Gastrocnemius medialis (tissue), 4 donors: ENCODE data around the gene ADAMTSL1. TPM values are rescaled to one million over a fixed set of nuclear protein-coding genes. Genes with fewer than 3 reads are reported as not detected.

Experiments
- ATAC-seq, 2 donors: fragments of 150-250 bp; one replicate each; pipeline ENCODE4 v1.9.1; 2016
- DNase-seq, 2 donors: peaks; one replicate each; pipeline ENCODE4 v3.0.0-alpha.2; 2019
- H3K27ac ChIP-seq, 4 donors: fragments of 200-600 bp; sonication (generic); 1 replicate in 1 of 4; 2 replicates in 3 of 4; pipeline ENCODE4 v1.5.1; 2016 to 2018; ENCODE audit warnings: mild to moderate bottlenecking in 2 of 4, moderate library complexity in 1 of 4
- H3K27me3 ChIP-seq, 3 donors: fragments of 200-600 bp; sonication (generic) in 2 of 3; 1 replicate in 1 of 3; 2 replicates in 2 of 3; pipeline versions ENCODE4 v1.5.1 to v1.6.0; 2016 to 2019; ENCODE audit warnings: mild to moderate bottlenecking in 1 of 3, moderate library complexity in 1 of 3
- H3K36me3 ChIP-seq, 2 donors: fragments of 200-600 bp; sonication (generic) in 1 of 2; one replicate each; pipeline ENCODE4 v1.5.1; 2017 to 2018
- H3K4me1 ChIP-seq, 2 donors: fragments of 200-600 bp; sonication (generic) in 1 of 2; one replicate each; pipeline ENCODE4 v1.5.1; 2016 to 2017; ENCODE audit warnings: mild to moderate bottlenecking in 2 of 2
- H3K4me3 ChIP-seq, 4 donors: fragments of 200-600 bp; sonication (generic) in 3 of 4; 1 replicate in 1 of 4; 2 replicates in 3 of 4; pipeline ENCODE4 v1.5.1; 2016 to 2019; ENCODE audit warnings: mild to moderate bottlenecking in 2 of 4
- H3K9me3 ChIP-seq, 3 donors: fragments of 200-600 bp; sonication (generic) in 2 of 3; 1 replicate in 1 of 3; 2 replicates in 2 of 3; pipeline ENCODE4 v1.5.1; 2016 to 2019
- CTCF ChIP-seq, 5 experiments: fragments of 450-650 bp in 3 of 5; fragments of 200-600 bp in 2 of 5; sonication (generic) in 2 of 5; IDR thresholded peaks in 4 of 5; conservative IDR thresholded peaks in 1 of 5; 1 replicate in 4 of 5; 2 replicates in 1 of 5; pipeline ENCODE4 v1.5.1; 2016 to 2019; ENCODE audit warnings: antibody characterized with exemption in 5 of 5, mild to moderate bottlenecking in 3 of 5, moderate library complexity in 3 of 5
- POLR2A ChIP-seq, 2 donors: fragments of 450-650 bp; IDR thresholded peaks; one replicate each; pipeline ENCODE4 v1.6.1; 2017; ENCODE audit warnings: antibody characterized with exemption in 2 of 2, mild to moderate bottlenecking in 2 of 2, moderate library complexity in 2 of 2
- in situ Hi-C, 4 donors: fragments of 200-750 bp; cut with MboI; loops; one replicate each; pipeline versions ENCODE4 v1.15.0 to v1.8.0; 2017; ENCODE audit warnings: low sequenced_read_pairs in 4 of 4
- intact Hi-C: fragments of 100-400 bp; cut with DNase I; formaldehyde crosslinking; loops from one replicate; pipeline ENCODE4 v1.15.1; 2023; ENCODE audit warnings: low total_unique reads
- total RNA-seq, 4 donors: library from RNA; depleted of rRNA; stranded (reverse); fragments of >200 nt; gene quantifications; one replicate each; pipeline versions ENCODE4 v1.1.0 to v1.2.3, GENCODE V29; 2016

ADAMTSL1 gene
- total RNA-seq, 4 donors from 2014 or later = 0.05 to 0.58 (median 0.28) TPM

- DNase-seq = no peak
- Histone ChIP-seq H3K9me3 (no peaks in the 10 kb centered on the region), H3K36me3 (no peaks in the 10 kb centered on the region), H3K27ac (no peak overlapping the region), H3K27me3 (no peaks in the 10 kb centered on the region), H3K4me3 (no peak overlapping the region), H3K4me1 (no peaks in the 10 kb centered on the region)
- intact Hi-C loops = no loop called here
- in situ Hi-C loops = no loop called here
- no peak for TF ChIP-seq POLR2A (IDR thresholded peaks at IDR 0.05)
- TF ChIP-seq CTCF (IDR thresholded peaks at IDR 0.05 in 4 of 5, conservative IDR thresholded peaks at IDR 0.05 in 1 of 5) = no peak
- ATAC-seq = peak in 1 of 2 donors; percentile 19
Observed at GRCh38 chr9:18795947-18796671, 322.2 kb downstream of the ADAMTSL1 start.

DNA sequence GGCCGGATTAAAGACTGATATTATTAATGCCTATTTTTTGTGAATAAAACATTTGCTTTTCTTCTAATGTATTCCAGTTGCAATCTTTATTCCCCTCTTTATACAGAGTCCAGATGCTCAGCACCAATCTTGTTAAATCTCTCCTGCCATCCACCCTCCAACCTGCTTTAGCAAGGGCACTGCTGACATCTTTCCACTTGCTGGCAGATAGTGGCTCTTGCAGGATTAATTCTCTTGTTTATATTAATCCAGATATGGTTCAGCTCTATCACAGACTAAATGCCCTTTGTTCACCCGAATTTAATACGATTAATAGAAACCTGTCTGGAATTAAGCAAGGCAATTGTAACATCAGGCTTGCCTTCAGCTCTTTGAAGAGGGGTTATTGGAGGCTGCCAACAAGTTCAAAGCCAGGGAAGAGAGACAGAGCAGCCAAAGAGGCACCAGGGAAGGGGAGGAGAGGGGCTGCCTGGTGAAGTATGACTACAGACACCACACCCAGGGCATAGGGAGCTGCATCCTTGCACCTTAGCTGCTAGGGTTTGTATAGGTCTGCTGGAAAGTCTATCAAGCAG, 322.8 kb downstream of the ADAMTSL1 start:
- no peak for TF ChIP-seq POLR2A (IDR thresholded peaks at IDR 0.05)
- no peak for TF ChIP-seq CTCF (IDR thresholded peaks at IDR 0.05 in 4 of 5, conservative IDR thresholded peaks at IDR 0.05 in 1 of 5)
- Histone ChIP-seq H3K36me3 (no peaks in the 10 kb centered on the region), H3K4me1 (no peaks in the 10 kb centered on the region), H3K27ac (no peak overlapping the region), H3K27me3 (no peaks in the 10 kb centered on the region), H3K9me3 (no peaks in the 10 kb centered on the region), H3K4me3 (no peak overlapping the region)
- intact Hi-C loops (no loop called here), in situ Hi-C loops (no loop called here)
- ATAC-seq = no peak
- DNase-seq = no peak

DNA sequence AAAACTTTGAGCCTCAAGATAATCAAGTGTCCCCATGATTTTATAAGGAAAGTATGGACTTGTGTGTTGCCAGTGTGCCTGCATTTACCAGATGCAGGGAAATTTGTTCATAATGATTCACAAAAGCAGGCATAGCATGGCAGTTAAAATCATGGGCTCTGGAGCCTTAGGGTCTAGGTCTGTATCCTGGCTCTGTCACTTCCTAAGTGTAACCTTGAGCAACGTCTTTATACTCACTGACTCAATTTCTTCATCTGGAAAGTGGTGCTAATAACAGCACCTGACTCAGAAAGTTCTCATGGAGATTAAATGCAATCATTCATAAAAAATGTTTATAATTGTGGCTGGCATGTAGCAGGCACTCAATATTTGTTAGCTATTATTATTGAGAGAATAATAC, 324.2 kb downstream of the ADAMTSL1 start:
- Histone ChIP-seq H3K4me3 (no peak overlapping the region), H3K27me3 (no peaks in the 10 kb centered on the region), H3K4me1 (no peaks in the 10 kb centered on the region), H3K9me3 (no peaks in the 10 kb centered on the region), H3K36me3 (no peaks in the 10 kb centered on the region), H3K27ac (no peak overlapping the region)
- ATAC-seq (no peak), DNase-seq (no peak)
- intact Hi-C loops = no loop called here
- TF ChIP-seq CTCF (IDR thresholded peaks at IDR 0.05 in 4 of 5, conservative IDR thresholded peaks at IDR 0.05 in 1 of 5) = no peak
- TF ChIP-seq POLR2A (IDR thresholded peaks at IDR 0.05) = no peak
- in situ Hi-C loops = no loop called here

GRCh38 chr9:18798508-18799290, 324.7 kb downstream of the ADAMTSL1 start:
- in situ Hi-C loops = no loop called here
- TF ChIP-seq POLR2A (IDR thresholded peaks at IDR 0.05) (no peak), CTCF (IDR thresholded peaks at IDR 0.05 in 4 of 5, conservative IDR thresholded peaks at IDR 0.05 in 1 of 5) (no peak)
- no peaks in the 10 kb centered on the region for H3K4me1 ChIP-seq
- no peaks in the 10 kb centered on the region for H3K9me3 ChIP-seq
- ATAC-seq (no peak), DNase-seq (no peak)
- H3K27ac ChIP-seq = no peak overlapping the region
- no peak overlapping the region for H3K4me3 ChIP-seq
- intact Hi-C loops = no loop called here
- H3K36me3 ChIP-seq = no peaks in the 10 kb centered on the region
- H3K27me3 ChIP-seq = no peaks in the 10 kb centered on the region
